NCI-H1436 (cell line): ENCODE measurements around the gene NUDT5.
"Not testable (repeated sequence)": the region's sequence is repeated elsewhere in the genome, so short reads cannot be mapped to it uniquely, and the experiment has no call there.

ENCODE experiments used
- DNase-seq: peaks from one replicate; lab custom pipeline; 2025; lab: John Stamatoyannopoulos, UW

The NUDT5 gene

DNA sequence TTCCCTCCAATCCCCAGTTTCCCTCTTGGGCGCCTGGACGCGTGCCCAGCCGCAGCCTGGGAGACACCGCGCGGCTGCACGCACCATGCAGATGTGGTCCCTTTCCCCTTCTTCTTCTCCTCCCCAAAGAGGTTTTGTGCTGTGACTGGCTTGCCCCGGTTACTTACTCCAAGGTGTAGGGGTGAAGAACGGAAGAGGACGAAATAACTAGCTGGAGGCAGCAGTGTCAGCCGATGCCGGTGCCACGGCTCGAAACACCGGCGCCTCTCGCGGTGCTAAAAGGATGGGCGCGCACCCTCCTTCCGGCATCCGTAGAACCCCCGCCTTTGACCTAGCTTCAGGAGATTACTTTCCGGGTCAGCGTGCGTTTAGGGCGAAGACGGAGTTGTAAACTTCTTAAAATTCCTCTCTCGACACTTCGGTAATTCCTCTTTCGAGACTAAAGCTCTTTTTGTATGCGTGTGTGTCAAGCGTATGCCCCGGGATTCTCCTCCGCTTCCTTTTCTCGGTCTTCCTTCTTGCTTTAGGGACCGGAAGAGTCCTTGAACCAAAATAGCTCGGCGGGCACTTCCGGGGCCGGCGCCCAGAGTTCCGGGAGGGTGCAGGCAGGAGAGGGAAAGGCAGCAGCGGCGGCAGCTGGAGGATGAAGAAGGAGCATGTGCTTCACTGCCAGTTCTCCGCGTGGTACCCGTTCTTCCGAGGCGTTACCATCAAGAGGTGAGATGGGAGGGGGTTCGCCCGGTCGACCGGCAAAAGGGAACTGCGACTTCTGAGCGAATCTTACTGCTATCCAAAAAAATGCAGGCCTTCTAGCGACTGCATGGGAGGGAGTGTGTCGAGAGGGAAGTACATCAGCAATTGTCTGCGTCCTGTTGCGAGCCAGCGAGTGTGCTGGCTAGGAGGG lies at the start of gene NUDT5, which contains the start of gene CDC123:
NUDT5 (minus strand) TSS at position 289 of the 904 bp plus-strand sequence. CDS start 9,600 bp downstream, outside the sequence.
CDC123 (plus strand) TSS at position 586 of the 904 bp plus-strand sequence; CDS start at position 644, 58 bp downstream.
- peak; percentile 81 for DNase-seq

DNA sequence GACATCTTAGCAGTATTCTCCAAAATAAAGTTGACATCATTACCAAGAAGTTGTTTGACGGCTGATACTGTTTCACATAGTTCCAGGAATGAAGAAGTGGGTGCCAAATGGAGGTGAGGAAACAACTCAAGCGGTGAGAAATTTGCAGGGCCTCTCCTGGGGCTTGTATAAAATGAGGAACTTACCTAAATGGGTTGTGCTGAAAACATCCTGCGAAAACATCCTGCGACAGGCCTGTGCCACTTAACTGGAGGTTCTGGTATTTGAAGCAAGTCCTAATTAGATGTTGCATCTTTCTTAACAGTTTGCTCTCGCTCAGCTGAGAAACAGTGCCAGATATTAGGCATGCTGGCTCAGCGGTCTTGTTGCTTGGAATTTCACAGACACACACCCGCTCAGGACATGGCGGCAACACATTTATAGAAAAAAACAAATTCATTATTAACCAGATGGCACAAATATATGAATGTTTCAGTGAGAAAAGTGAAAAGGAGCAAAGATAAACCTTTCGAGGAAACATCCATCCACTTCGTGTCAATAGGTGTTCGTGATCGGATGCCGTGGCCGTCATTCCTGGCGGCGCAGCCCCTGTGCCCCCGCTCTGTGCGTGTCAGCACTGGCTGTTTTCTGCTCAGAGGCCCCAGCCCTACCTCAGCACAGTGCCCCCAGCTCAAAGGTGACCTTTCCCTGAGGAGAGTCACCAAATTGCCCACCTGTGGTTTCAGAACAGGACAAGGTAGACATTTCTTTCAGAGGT lies 48.4 kb upstream of the NUDT5 start:
- no peak for DNase-seq

DNA sequence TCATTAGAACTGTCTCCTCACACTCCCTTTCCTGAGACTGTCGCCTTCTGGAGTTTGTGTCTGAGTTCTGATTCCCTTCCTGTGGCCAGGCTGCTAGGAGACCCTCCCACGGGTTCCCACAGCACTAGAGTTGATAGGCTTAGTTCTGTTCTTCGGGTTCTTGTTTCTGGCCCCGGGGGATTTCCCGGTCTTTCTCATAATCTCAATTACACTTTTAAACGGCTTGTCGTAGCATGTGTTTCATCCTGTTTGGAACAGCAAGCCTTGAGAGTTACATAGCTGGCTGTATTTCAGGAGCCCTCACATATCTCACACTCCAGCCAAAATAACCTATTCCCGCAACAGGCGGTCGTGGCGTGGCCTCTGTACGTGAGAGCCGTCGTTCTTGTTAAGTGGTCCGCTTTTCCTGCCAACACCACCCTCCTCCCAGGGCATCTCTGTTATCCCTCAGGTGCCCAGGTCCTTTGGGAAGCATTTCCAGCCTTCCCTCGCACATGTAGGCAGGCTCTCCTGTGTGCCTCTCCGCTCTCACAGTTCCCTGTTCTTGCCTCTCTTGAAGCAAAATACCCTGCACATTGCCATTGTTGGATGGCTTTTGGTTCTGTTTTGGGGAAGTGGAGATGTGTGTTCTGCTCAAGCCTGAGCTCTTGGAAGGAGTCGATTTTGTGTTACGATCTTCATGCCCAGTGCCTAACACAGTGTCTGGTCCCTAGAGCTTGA lies 46.3 kb upstream of the NUDT5 start:
- DNase-seq, result no peak

DNA sequence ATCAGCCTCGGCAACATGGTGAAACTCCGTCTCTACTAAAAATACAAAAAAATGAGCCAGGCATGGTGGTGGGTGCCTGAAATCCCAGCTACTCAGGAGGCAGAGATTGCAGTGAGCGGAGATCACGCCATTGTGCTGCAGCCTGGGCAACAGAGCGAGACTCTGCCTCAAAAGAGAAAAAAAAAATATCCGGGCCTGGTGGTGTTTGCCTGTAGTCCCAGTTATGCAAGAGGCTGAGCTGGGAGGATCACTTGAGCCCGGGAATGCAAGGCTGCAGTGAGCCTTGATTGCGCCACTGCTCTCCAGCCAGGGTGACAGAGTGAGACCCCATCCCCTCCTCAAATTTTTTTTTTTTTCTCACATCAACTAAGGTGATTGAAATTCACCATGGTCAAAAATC lies 43.1 kb upstream of the NUDT5 start:
- no peak for DNase-seq

GRCh38 chr10:12237265-12238220 lies 41.9 kb upstream of the NUDT5 start:
- DNase-seq, result no peak

GRCh38 chr10:12235796-12236195 lies 40.1 kb upstream of the NUDT5 start:
- no peak for DNase-seq

DNA sequence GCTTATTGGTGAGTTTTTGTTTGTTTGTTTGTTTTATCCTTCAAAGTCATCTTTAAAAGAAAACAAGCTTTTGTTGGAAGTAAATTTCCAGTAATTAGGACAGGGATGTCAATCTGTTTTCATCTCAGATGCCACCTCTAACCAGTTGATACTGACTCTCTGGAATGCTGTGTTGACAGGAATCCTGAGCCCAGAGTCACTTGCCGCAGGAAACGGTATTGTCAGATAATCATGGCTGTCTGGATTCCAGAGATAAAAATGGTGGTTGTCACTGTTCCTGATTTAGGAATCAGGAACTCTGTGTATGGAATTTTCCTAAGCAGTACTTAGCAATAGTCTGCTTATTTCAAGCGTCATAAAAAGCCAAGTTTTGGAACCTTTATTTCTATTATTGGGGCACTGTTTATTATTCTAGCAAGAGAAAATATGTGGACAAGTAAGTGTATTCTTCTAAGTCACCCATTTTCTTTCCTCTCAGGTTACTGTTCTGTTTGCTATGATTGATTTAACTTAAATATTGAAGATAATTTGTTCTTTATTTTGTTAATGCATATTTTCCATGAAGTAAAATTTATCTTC lies 39.5 kb upstream of the NUDT5 start:
- DNase-seq, result no peak

GRCh38 chr10:12234687-12235086 lies 39.0 kb upstream of the NUDT5 start:
- DNase-seq, result not testable (repeated sequence)

GRCh38 chr10:12228851-12229250 lies 33.2 kb upstream of the NUDT5 start:
- DNase-seq, result no peak

DNA sequence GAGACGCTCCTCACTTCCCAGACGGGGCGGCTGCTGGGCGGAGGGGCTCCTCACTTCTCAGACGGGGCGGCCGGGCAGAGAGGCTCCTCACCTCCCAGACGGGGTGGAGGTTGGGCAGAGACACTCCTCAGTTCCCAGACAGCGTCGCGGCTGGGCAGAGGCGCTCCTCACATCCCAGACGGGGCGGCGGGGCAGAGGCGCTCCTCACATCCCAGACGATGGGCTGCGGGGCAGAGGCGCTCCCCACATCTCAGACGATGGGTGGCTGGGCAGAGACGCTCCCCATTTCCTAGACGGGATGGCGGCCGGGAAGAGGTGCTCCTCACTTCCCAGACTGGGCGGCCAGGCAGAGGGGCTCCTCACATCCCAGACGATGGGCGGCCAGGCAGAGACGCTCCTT lies 30.7 kb upstream of the NUDT5 start:
- not testable (repeated sequence) for DNase-seq

GRCh38 chr10:12225444-12225843 lies 29.8 kb upstream of the NUDT5 start:
- no peak for DNase-seq

- DNase-seq, result no peak
Observed at GRCh38 chr10:12221323-12222298, 25.9 kb upstream of the NUDT5 start.

DNA sequence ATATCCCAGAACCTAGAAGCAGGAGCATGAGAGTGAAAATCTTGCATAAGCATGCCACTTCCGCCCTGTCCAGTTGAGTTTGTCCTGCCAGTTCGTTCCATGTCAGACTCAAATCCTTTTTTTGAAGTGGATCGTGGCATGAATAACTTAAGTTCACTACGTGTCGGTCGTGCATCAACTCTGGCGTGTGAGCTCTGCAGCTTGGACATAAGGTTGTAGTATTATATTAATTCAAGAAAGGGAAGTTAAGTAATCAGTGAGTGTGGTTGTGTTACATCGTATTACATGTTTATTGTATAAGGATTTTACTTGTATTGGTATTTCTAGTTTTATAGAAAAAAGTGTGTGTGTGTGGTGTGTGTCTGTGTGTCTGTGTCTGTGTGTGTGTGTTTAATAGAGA lies 23.3 kb upstream of the NUDT5 start:
- DNase-seq, result no peak

- peak; percentile 33 for DNase-seq
Observed at GRCh38 chr10:12214763-12215218, 19.1 kb upstream of the NUDT5 start.

GRCh38 chr10:12214093-12214492 lies 18.4 kb upstream of the NUDT5 start:
- no peak for DNase-seq

DNA sequence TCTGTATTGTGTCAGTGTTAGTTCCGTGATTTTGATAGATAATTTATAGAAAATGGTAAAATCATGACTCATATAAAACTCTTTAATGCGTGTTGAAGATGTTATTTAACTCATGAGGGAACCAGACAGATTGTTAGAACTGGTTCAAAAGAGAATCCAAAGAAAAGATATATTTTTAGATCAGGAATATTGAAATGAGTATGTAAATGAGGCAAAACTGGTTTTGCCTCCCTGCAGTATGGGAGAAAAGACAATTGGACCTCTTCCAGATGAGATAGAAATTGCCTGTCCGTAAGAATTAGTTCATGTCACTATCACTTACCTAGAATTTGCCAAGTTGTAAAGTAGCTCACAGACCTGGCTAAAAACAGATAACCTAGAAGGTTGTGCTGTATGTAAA lies 17.9 kb upstream of the NUDT5 start:
- no peak for DNase-seq

DNA sequence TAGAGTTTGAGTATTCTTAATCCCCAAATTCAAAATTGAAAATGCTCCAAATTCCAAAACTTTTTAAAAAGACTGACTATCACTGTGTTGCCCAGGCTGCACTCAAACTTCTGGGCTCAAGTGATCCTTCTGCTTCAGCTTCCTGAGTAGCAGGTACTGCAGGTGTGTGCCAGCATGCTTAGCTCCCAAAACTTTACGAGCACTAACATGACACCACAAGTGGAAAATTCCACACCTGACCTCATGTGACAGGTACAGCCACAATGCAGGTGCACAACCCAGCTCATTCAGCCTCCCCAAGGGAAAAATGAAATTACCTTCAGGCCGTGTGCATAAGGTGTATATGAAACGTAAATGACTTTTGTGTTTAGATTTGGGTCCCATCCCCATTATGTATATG lies 16.8 kb upstream of the NUDT5 start:
- no peak for DNase-seq

DNA sequence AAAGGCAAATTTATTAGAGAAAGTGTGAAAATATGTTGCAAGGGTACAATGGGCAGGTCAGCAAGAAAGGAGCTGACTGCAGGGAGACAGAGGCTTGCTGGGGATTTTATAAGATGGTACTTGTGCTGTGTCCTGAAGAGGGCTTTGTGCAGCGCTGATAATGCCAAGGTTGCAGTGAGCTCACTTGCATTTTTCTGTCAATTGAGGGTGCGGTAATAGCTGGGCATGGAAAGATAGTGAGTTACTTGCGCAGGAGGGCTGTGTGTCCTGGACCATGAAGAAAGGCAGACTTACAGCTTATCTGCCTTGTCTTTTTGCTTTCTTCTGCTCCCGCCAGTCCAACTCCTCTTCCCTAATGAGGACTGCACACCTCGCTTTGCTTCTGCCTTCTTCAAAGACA lies 12.8 kb upstream of the NUDT5 start:
- DNase-seq, result no peak

DNA sequence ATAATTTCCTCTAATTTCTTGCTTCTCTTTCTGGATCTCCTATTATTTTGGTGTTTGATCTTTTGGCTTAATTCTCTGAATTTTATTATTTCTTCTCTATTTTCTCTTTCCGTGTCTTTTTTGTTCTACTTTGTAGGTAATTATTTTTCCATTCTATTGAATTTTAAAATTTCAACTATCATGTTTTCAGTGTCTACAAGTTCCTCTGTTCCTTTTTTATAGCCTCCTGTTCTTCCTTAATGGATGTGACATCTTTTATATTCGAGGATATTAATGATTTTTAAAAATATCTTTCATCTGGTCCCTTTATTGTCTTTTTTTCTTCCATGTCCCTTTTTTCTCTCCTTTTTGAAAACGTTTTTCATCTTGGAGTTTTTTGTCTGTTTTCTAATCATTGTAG lies 11.4 kb upstream of the NUDT5 start:
- no peak for DNase-seq
